ENCODE results near the gene PSMB7.

The PSMB7 gene

GRCh38 chr9:124456341-124457078 is 41.3 kb upstream of the PSMB7 start:
- DNase-seq (ENCODE audit: low spot score): no peak

GRCh38 chr9:124455820-124456219 is 40.6 kb upstream of the PSMB7 start:
- no peak for TF ChIP-seq CTCF (conservative IDR thresholded peaks at IDR 0.05; ENCODE audit: low read depth)
- ChIA-PET CTCF (interaction anchor here (1.0 kb wide), 1 partner anchor 329 kb away, joined by 4 read pairs; no protein-coding TSS in a partner anchor), POLR2A (ENCODE audit: low non-redundant PET) (no interaction called here)
- no peak for DNase-seq (ENCODE audit: low spot score)
- H3K27ac ChIP-seq: no peak overlapping the region

More at GRCh38 chr9:124456341-124457078, 41.3 kb upstream of the PSMB7 start:
- POLR2A ChIA-PET (ENCODE audit: low non-redundant PET): no interaction called here
- no peak for TF ChIP-seq CTCF (conservative IDR thresholded peaks at IDR 0.05; ENCODE audit: low read depth)
- H3K27ac ChIP-seq: no peak overlapping the region
- CTCF ChIA-PET: interaction anchor here (0.6 to 1.0 kb wide), 2 partner anchors 330 to 392 kb away, joined by 4 to 5 read pairs; no protein-coding TSS in a partner anchor

GRCh38 chr9:124454791-124455443 is 39.7 kb upstream of the PSMB7 start:
- ChIA-PET CTCF (interaction anchor here (0.6 kb wide), 1 partner anchor 1090 kb away, joined by 3 read pairs; no protein-coding TSS in a partner anchor), POLR2A (ENCODE audit: low non-redundant PET) (interaction anchor here (0.6 kb wide), 1 partner anchor 15 kb away, joined by 3 read pairs; no protein-coding TSS in a partner anchor)

GRCh38 chr9:124454296-124454695 is 39.1 kb upstream of the PSMB7 start:
- CTCF ChIA-PET: interaction anchor here (0.6 to 0.9 kb wide), 4 partner anchors 10 to 1776 kb away, joined by 3 to 4 read pairs (median 3); no protein-coding TSS in a partner anchor
- POLR2A ChIA-PET (ENCODE audit: low non-redundant PET): no interaction called here

More at GRCh38 chr9:124454791-124455443, 39.7 kb upstream of the PSMB7 start:
- DNase-seq (ENCODE audit: low spot score): no peak
- no peak for TF ChIP-seq CTCF (conservative IDR thresholded peaks at IDR 0.05; ENCODE audit: low read depth)
- H3K27ac ChIP-seq: no peak overlapping the region

GRCh38 chr9:124453586-124454191 is 38.4 kb upstream of the PSMB7 start:
- POLR2A ChIA-PET (ENCODE audit: low non-redundant PET): no interaction called here
- H3K27ac ChIP-seq: no peak overlapping the region; the same call in 1 of the 2 replicates
- CTCF ChIA-PET: interaction anchor here (0.6 to 0.9 kb wide), 3 partner anchors 9 to 1777 kb away, joined by 3 to 4 read pairs (median 3); no protein-coding TSS in a partner anchor
- TF ChIP-seq CTCF (conservative IDR thresholded peaks at IDR 0.05; ENCODE audit: low read depth): no peak
- no peak for DNase-seq (ENCODE audit: low spot score)

More at GRCh38 chr9:124454296-124454695, 39.1 kb upstream of the PSMB7 start:
- no peak for DNase-seq (ENCODE audit: low spot score)
- no peak for TF ChIP-seq CTCF (conservative IDR thresholded peaks at IDR 0.05; ENCODE audit: low read depth)
- no peak overlapping the region for H3K27ac ChIP-seq
